NCI-H1092 treated with DMSO at 0.1 percent for 48 hours (cell line): ENCODE results near the gene TBRG4.

Experiments used
- DNase-seq: peaks from one replicate; lab custom pipeline; 2025; lab: John Stamatoyannopoulos, UW

The TBRG4 gene

GRCh38 chr7:45088821-45089340 is 22.6 kb downstream of the TBRG4 start, which contains the start of gene NACAD:
NACAD (minus strand) TSS chr7:45088969; CDS start chr7:45088894, 75 bp downstream.
- DNase-seq, result no peak

GRCh38 chr7:45088146-45088701 is 23.3 kb downstream of the TBRG4 start:
- no peak for DNase-seq

- no peak for DNase-seq
Observed at GRCh38 chr7:45087301-45088145, 24.0 kb downstream of the TBRG4 start.

GRCh38 chr7:45086331-45087065 is 25.0 kb downstream of the TBRG4 start:
- no peak for DNase-seq

- DNase-seq, result no peak
Observed at GRCh38 chr7:45085619-45086200, 25.8 kb downstream of the TBRG4 start.

GRCh38 chr7:45084901-45085618 is 26.4 kb downstream of the TBRG4 start:
- no peak for DNase-seq

- DNase-seq, result no peak
Observed at GRCh38 chr7:45084336-45084735, 27.2 kb downstream of the TBRG4 start.

- no peak for DNase-seq
Observed at GRCh38 chr7:45082831-45083331, 28.6 kb downstream of the TBRG4 start.

- DNase-seq, result no peak
Observed at GRCh38 chr7:45082031-45082830, 29.3 kb downstream of the TBRG4 start.

- no peak for DNase-seq
Observed at GRCh38 chr7:45081670-45081974, 29.9 kb downstream of the TBRG4 start.

GRCh38 chr7:45080958-45081669 is 30.4 kb downstream of the TBRG4 start:
- DNase-seq, result no peak

GRCh38 chr7:45080265-45080957 is 31.1 kb downstream of the TBRG4 start:
- no peak for DNase-seq

GRCh38 chr7:45078125-45078681 is 33.3 kb downstream of the TBRG4 start:
- no peak for DNase-seq

- DNase-seq, result no peak
Observed at GRCh38 chr7:45077579-45077978, 33.9 kb downstream of the TBRG4 start.

- no peak for DNase-seq
Observed at GRCh38 chr7:45076946-45077345, 34.6 kb downstream of the TBRG4 start.

- no peak for DNase-seq
Observed at GRCh38 chr7:45075871-45076796, 35.4 kb downstream of the TBRG4 start.

- no peak for DNase-seq
Observed at GRCh38 chr7:45075355-45075644, 36.2 kb downstream of the TBRG4 start.
